GM21717 (cell line): Measurements from ENCODE around the gene PAEP.

Experiments
- ATAC-seq: cut with Tn5 transposase; IDR thresholded peaks from one replicate; pipeline ENCODE4 v1.9.1; 2021; ENCODE audit warnings: mild to moderate bottlenecking, moderate library complexity; ENCODE audit not compliant: unreplicated experiment

PAEP gene

DNA sequence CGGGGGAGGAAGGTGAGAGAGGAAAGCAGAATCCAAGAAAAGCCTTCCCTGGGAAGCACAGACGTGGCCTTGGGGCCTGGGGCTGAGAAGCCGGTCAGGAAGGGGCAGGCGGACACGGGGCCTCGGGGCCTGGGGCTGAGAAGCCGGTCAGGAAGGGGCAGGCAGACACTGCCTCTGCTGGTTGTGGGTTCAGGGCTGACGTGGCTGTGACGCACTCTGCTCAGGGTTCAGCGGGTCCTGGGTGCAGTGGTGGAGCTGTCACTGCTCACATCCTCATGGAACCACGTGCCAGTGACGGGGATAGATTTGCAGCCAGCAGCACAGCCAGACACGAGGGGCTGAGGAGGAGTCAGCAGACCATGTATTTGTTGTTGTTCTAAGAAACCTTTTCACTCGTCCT is 12.8 kb downstream of the PAEP start:
- ATAC-seq = no peak

DNA sequence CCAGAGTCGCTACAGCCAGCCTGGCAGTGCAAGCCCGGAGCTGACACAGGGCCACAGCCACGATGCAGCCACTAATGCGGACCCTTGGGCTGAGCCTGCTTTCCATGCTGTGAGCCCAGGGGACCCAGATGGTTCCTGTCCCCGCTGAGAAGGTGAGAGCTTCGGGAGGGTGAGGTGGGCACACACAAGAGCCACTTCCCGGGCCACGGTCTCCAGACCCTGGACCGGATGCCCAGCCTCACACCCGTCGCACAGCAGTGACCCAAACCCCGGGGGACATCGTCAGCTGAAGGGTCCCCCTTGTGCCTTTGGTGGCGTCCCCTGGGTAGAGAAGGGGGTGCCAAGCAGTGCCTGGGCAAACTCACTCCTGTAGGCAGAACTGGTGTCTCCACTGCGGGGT is 13.4 kb downstream of the PAEP start:
- no peak for ATAC-seq

DNA sequence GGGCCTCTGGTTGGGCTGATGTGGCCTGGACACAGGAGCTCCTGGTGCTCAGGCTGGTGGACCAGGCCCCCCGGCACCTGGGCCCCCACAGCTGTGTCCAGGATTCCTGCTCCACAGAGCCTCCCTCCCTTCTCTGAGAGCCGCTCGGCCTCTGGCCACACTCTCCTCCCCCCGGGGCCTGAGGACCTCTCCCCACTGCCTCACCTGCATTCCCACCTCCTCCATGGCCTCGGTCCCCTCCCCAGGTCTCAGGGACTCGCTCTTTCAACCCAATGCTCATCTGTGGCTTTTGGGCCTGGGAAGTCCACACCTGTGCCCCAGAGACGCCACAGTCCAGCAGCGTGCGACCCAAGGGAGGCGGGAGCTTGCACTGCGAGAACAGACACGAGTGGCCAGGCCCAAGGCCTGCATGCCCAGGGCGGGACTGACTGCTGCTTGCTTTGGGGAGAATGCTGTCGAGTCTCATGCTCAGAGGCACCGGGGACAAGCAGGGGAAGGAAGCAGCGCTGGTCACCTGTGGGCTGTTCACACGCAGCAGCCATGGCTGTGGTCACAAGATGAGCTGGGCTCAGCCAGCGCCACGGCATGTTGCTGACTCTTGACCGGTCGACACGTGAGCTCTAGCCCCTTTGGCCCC is 14.6 kb downstream of the PAEP start:
- no peak for ATAC-seq

DNA sequence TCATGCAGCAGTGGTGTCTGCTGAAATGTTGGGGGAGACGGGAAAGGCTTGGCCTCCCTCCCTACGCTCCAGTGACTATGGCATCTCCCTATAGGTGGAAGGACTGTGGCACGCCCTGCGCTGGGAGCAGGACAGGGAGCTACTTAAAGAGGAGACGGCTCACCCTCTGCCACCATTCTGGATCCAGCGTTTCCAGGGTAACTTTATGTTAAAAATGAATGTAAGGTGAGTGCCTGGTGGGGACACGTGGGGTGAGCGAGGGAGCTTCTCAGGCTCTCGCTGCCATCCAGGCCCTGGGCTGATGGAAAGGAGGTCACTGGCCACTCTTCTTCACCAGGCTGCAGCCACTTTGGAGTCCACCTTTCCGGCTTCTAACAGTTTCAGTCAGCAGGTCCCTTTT is 15.7 kb downstream of the PAEP start:
- no peak for ATAC-seq

DNA sequence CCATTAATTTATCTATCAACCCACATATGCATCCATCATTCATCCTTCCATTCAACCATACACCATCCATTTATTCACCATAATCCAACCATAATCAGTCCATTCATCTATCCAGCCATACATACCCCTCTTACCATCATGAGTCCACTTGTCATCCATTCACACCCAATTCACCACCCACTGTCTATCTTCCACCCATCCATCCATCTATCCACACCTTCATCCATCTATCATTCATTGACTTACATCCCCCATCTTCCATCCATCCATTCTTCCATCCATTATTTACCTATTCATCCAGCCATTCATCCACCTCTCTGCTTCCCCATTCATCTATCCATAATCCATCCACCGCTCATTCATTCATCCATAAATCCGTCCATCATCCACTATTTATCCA is 17.8 kb downstream of the PAEP start:
- ATAC-seq = no peak

DNA sequence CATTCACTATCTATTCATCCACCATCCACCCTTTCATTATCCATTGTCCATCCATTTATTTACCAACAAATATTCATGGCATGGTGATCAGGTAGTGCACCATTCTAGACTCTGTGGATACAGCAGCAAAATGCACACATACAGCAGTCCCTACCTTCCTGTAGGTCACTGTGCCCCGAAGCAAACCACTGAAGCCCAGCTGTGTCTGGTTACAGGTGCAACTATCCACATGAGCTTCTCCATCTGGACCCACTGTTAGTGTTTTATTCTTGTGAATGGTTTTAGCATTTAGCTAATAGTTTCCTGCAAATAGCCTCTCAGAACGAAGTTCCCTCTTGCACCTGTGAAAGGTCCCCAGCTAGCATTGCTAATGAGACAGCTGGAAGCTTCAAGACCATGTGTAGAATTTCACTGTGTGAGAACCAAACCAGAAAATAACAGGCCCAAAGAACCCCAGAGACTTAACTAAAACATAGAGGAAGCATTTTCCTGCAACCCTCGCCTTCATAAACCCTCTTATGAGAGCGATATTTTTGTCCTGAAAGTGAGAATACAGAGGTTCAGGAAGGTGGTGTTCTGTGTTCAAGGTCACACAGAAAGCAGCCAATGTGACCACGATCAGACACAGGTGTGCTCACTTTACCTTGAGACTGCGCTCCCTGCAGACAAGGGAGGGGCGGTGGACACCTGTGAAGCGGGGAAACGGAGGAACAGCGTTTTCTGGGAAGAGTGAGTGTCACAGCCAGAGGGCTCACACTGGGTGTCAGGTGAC is 18.5 kb downstream of the PAEP start:
- no peak for ATAC-seq

GRCh38 chr9:135580664-135581380 is 19.3 kb downstream of the PAEP start:
- no peak for ATAC-seq

GRCh38 chr9:135581636-135582426 is 20.3 kb downstream of the PAEP start:
- no peak for ATAC-seq

- no peak for ATAC-seq
These were observed 21.0 kb downstream of the PAEP start for GRCh38 chr9:135582541-135582940.

DNA sequence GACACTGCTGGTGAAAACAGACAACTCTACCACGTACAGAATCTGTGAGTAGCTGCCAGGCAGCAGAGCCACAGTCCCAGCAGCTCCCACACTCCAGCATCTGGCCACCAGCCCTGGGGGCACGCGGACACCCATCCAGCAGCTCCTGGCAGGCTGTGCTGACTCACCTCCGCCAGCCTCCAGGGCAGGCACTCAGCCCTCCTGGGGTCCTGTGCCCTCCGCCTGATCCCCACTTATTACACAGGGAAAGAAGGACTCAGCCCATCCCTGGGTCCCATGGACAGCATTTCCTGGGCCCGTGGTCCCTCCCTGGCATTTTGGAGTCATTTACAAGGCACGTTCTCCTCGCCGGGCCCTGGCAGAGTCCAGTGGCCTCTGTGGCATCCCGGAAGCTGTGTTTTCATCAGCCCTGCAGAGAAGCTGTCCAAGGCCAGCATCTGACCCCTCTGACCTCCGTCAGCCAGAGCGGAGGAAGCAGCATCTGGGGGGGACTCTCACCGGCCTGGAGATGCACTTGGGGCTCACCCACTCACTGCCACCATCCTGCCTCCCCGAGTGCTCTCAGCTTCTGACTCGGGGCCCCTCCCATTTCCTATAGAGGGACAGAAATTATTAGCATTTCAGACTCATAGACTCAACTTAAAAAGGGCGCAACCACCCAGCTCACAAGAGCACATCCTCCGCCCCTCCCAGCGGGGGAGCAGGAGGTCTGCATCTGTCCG is 21.6 kb downstream of the PAEP start:
- ATAC-seq = no peak

GRCh38 chr9:135583688-135584011 is 22.1 kb downstream of the PAEP start:
- no peak for ATAC-seq

DNA sequence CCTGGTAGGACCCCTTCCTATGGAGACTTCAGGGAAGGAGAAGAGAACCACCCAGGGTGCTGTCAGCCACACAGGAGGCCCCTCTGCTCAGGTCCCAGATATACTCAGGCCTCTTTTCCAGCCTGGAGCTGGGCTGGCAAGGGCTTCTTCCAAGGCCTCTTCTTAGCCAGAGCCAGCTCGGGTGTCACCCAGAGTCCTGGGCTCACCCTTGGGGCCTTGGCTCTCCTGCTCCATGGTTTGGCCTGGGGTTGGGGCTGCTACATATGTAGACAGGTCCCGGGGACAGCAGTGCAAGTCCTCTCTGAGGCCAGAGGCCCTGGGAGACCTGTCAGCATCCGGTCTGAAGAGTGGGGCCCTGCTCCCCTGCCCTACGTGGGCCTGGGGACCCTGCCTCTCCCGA is 22.8 kb downstream of the PAEP start:
- ATAC-seq = no peak

GRCh38 chr9:135584934-135585333 is 23.4 kb downstream of the PAEP start:
- ATAC-seq = no peak

- no peak for ATAC-seq
These were observed 25.1 kb downstream of the PAEP start for GRCh38 chr9:135586601-135587109.

DNA sequence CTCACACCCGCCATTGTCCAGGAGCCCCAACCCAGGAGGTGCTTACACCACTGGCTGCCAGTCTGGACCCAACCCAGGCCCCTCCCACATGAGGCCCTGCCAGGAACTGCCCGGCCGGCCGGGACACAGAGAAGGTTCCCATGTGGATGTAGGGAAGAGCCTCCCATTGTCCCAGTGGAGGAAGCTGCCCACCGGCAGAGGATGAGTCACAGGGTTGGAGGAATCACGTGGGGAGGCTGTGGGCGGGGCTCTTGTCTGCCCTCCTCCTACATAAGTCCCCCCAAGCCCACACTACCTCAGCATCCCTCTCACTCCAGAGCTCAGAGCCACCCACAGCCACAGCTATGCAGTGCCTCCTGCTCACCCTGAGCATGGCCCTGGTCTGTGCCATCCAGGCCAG is 26.1 kb downstream of the PAEP start:
- no peak for ATAC-seq

DNA sequence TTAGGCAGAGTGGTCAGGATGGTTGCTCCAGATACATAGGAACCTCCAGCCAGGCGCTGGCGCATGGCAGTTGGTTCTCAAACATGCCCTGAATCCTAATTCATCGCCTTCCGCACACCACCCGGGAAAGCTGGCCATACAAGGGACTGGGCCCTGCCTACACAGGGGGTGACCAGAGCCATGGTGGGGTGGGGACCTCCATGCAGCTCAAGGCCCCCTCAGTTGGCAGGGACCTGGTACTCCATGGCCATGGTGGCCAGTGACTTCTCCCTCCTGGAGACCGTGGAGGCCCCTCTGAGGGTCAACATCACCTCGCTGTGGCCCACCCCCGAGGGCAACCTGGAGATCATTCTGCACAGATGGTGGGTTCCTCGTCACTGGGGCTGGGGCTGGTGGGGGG is 26.8 kb downstream of the PAEP start:
- ATAC-seq = no peak

- ATAC-seq = no peak
These were observed 27.5 kb downstream of the PAEP start for GRCh38 chr9:135588886-135589595.

DNA sequence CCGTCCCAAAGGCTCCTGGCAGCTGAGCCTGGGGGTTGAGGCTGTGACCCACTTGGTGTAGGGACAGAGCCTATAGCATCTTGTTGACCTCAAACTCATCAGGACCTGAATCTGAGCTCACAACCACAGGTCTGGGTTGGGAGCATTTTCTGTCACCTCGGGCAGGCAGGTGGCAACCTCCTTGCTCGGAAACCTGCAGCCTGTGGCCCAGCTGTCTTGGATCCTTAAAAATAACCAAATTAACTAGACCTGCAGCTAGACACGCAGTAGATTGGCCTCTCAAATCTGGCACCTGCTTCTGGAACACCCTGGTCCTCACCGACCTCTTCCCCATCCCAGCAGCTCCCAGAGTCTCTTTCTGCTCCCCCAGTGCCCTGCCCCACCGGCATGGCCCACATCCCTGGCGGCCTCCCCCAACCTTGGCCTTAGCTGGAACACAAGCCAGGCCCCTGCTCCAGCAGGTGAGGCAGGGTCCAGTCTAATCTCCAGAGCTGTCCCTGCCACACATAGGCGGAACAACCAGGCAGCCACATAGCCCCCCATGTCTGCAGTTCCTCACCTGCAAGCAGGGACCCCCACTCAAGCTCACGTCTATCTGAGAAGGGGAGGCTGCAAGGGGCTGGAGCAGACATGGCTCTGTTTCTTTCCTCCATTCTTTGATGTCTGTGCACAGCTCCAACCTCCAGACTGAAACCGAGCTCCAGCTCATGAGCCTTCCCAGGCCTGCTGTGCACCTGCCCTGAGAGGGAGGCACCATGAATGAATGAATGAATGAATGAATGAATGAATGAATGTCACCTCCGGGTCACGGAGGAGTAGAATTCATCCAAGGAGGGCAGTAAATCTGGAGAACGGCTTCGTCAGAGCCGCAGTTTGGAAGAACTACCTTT is 28.3 kb downstream of the PAEP start:
- no peak for ATAC-seq

DNA sequence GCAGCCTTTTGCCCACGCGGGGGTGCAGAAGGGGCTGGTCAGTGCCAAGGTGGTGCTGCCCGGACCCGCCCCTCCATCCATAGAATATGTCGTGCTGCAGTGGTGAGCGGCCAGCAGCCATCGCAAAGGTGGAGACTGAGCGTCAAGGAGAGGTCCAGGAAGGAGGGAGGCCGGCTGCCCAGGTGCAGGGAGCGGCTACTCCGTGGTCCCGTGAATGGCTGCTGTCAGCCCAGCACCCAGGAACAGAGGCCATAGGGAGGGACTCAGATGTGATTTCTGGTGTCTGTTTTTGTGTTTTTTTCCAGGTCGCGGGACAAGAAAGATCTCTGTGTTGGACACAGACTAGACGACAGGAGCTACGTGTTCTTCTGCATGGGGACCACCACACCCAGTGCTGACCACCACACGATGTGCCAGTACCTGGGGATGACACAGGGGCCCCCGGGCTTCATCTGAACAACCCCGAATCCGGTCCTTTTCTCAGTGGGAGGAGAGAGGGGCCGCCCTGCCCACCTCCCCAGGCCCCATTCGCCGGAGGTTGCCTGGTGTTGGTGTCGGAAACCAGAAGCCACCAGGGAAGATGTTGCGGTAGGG is 29.0 kb downstream of the PAEP start:
- no peak for ATAC-seq
